PFSK-1 (cell line): ENCODE data around the gene YWHAH.

Source experiments
- POLR2AphosphoS5 ChIP-seq: IDR thresholded peaks from 2 replicates; pipeline ENCODE4 v1.6.1; 2012; ENCODE audit warnings: low read depth, mild to moderate bottlenecking, control low read depth, low read length, moderate library complexity
- REST ChIP-seq, 2 experiments: IDR thresholded peaks; 2 replicates each; pipeline versions ENCODE4 v1.6.1 to v1.8.0; 2011 to 2012; ENCODE audit warnings: low read depth in 2 of 2, low read length in 2 of 2, control low read depth in 1 of 2, inconsistent platforms in 1 of 2, mild to moderate bottlenecking in 1 of 2, moderate library complexity in 1 of 2; ENCODE audit not compliant: insufficient read depth in 1 of 2
- SIN3A ChIP-seq: IDR thresholded peaks from 2 replicates; pipeline ENCODE4 v1.6.1; 2012; ENCODE audit warnings: mild to moderate bottlenecking, low read length, moderate library complexity, borderline replicate concordance; ENCODE audit not compliant: insufficient read depth
- TAF1 ChIP-seq: IDR thresholded peaks from 2 replicates; pipeline ENCODE4 v1.6.1; 2012; ENCODE audit warnings: low read length, control low read depth, borderline replicate concordance; ENCODE audit not compliant: insufficient read depth

GRCh38 chr22:31945971-31946680 is 1.8 kb downstream of the YWHAH start:
- no peak for TF ChIP-seq SIN3A
- no peak for TF ChIP-seq REST (IDR thresholded peaks at IDR 0.05; ENCODE audit: insufficient read depth in 1 of 2, low read depth in 2 of 2, low read length in 2 of 2)
- TF ChIP-seq POLR2AphosphoS5 = no peak
- no peak for TF ChIP-seq TAF1
